HG02763 (cell line): ENCODE data around the gene GLUL.
"Not testable (repeated sequence)": the region's sequence is repeated elsewhere in the genome, so short reads cannot be mapped to it uniquely, and the experiment has no call there.

Experiments
- ATAC-seq: cut with Tn5 transposase; IDR thresholded peaks from one replicate; pipeline ENCODE4 v1.9.1; 2021; ENCODE audit warnings: mild to moderate bottlenecking, moderate library complexity; ENCODE audit not compliant: unreplicated experiment

GLUL gene

DNA sequence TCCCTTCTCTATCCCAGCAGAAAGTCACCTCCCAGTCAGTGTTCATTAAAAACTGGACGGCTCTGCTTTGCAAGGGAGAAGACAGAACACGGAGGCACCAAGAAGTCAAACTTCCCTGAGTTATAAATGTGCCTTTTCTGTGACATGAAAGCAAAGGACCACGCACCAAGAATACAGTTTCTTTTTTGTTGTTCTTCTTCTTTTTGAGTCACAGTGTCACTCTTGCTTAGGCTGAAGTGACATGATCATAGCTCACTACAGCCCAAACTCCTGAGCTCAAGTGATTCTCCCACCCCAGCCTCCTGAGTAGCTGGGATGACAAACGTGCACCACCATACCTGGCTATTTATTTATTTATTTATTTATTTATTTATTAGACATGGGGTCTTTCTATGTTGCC, 22.7 kb downstream of the GLUL start:
- ATAC-seq = no peak

DNA sequence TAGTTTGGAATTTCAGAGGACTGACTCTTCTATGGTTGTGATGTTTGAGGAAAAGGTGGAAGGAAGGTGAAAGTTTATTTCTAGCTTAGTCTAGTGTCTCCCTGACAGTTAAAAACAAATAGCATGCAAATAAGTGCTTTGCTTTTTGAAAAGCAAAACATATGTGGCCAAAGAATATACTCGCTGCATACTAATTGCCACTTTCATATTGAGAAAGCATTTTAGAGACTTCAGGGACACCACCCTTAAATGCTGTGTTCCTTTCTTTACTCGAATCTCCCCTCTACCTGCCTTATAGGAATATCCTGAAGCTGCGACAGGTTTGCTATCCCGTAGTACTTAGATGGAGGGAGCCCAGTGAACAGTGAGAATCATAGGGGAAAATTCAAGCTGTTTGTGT, 23.2 kb downstream of the GLUL start:
- no peak for ATAC-seq

DNA sequence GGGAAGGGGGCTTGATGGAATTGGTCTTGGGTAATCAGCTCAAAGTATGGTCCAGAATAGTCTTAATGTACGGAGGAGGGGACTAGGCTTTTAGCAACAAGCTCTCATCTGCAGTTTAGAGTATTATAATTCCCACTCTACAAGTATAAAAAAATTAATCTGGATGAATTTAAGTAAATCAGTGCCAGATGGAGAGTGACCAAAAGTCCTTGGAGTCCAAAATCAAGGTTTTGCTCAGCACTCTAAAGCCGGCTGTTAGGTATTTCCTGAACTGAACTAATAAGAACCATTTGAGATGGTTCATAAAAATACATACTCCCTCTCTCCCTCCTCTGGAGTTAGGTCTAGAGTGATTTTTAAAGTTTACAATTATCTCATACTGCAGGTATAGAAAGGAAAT, 23.7 kb downstream of the GLUL start:
- no peak for ATAC-seq

DNA sequence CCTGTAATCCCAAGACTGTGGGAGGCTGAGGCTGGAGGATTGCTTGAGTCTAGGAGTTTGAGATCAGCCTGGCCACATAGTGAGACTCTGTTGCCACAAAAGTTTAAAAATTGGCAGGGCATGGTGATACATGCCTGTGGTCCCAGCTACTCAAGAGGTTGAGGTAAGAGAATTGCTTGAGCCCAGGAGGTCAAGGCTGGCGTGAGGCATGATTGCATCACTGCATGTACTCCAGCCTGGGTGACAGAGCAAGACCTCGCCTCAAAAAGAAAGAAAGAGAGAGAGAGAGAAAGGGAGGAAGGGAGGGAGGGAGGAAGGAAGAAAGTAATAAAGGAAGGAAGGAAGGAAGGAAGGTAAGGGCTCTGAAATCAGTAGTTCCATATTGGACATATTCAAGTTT, 25.0 kb downstream of the GLUL start:
- ATAC-seq = no peak

DNA sequence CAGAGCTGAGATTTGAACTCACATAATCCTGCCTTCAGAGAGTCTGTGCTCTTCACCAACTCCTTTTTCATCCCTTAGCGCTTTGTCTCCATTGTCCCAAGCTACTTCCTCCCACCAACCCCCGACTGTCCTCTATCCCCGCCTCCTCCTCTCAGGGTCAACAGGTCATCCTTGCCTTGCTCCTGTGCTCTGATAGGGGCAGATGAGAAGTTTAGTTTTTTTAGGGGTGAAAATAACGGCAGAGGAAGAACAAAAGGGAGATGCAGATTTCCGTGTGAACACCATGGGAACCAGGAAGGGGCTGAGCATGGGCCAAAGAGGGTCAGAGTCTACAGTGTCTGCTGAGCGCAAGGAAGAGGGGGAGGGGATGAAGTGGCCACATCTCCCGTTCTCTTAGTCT, 31.9 kb downstream of the GLUL start:
- no peak for ATAC-seq

DNA sequence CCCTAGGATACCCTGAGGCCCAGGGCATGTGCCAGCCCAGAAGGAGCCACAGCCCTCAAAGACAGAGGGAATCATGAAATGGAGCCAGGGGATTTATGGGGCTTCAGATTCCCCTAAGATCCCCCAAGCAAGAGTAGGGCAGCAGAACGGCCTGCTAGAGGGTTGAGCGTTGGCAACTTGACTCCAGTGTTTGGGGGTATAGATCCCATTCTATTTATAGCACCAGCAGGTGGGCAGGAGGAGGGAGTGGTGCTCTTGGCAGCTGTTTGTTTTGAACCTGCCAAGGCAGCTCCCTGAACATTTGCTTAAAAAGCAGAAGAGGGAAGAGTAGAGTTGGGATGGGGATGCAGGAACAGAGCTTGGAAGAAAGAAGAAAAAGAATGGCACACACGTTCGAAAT, 33.7 kb downstream of the GLUL start:
- ATAC-seq = no peak

DNA sequence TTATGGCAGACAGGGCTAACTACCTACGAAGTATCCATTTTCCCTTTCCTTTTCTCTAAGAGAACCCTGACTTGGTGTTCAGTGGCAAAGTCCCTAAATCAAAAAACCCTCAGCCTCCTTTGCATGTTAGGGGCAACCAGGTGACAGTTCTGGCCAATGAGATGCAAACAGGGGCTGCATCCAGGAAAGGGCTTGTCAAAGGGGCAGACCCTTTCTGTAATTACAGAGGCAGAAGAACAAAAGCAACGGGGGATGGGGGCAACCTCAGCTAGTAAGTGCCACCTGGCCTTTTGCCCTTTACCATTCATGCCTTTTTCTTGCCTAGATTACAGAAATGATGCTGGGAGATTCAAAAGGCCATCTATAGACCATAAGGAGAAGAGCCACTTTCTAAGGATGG, 34.4 kb downstream of the GLUL start:
- no peak for ATAC-seq

DNA sequence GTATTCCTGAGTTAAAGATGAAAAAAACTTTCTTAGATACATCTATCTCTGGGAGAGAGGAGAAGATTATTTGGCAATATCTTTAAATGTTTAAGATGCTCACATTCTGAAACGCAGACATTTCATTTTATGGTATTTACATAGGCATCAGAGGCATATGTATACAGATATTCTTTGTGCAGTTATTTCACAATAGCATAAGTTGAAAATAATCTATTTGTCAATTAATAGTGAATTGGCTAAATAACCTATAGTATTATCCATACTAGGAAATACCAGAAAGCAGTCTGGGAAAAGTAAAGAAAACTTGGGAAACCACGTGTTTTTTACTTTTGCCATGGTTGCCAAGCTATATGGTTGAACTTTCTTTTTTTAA, 35.9 kb downstream of the GLUL start:
- no peak for ATAC-seq

DNA sequence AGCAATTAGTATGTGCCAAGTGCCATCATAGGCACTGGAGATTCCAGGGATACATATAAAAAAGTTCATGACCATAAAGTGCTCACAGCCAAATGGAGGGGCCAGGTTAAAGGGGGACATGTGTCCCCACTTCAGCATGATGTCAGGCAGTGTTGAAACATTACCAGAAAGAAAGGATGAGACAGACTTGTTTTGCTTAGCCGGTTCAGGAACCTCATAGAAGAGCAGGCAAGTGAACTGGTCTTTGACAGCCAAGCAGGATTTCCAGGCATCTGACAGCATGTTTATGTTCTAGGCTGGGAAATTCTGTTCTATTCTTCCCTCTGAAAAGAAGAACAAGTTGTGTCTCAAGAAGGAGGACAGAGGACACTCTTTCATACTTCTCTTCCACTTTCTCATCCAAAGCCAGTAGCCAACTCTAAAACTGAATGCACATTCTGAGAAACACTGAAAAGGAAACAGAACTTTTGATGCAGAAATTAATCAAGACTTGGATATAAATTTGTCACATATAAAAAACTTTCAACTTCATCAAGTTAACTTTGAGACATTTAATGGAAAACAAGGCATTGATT, 39.7 kb downstream of the GLUL start:
- ATAC-seq = no peak

DNA sequence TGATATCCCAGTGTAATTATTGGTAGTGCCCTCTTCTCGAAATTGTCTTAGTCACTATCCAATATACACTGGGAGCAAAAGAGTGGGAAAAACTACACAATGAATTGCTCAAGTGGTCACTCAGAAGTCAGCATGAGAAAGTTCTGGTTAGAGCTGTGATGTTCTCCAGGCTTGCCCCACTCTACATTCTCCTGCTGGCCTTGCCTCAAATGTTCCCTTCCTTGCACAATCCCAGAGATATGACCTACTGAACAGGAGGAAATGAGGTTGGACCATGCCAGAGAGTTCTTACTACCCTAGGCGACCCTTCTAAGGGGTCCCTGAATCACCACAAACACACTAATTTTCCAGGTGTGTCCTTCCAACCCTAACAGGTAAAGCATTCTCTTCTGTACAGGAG, 40.8 kb downstream of the GLUL start:
- ATAC-seq = no peak

DNA sequence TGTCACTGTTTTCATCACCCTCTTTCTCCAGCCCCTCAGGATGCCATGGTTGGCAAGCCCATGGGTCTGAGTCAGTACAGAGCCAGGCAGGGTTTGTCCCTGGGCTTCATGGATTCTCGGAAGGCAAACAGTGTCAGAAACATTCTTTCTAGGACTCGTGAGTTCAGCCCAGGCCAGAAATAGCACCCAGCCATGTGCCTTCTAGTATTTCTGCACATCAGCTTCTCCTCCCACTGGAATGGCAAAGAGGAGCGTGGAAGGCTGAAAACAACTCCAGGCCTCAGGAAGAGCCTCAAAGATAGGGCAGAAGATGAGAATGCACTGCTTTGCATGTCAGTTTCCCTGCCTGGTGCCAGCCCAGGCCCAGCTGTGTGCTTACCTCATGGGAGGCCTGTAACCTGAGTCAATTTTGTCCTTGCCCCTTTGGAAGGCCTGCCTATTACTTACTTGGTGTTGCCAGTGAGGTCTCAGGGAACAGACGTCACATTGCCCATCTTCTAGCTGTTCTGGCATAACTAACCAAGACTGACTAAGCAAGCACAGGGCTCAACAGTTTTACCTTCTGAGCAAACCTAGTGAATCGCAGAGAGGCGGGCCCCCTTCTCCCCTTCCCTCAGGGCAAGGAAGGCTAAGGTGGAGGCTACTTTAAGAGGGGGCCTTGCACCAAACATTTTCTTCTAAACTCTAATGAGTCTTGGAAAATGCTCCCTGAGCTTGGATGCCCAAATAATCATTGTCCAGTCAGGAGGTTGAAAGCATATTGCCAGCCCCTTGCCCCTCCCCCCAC, 42.4 kb downstream of the GLUL start:
- ATAC-seq = no peak

DNA sequence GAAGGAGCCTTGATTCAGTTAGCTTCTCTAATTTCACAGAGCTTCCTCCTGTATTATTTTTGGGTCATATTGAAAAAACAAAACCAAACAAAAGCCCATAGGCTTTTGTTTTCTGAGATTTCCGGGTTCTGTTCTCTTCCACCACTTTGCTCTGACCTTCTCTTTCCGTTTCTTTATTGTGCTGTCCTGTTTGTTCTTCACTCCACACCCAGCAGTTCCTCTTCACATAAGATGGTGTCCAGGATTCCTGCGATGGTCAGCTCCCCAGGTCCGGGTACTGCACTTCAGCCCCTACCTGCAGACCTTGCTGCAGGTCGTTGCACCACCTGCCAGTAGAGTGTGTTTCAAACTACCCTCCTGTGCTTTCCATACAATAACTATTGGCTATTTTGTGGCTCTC, 44.6 kb downstream of the GLUL start:
- ATAC-seq = no peak

DNA sequence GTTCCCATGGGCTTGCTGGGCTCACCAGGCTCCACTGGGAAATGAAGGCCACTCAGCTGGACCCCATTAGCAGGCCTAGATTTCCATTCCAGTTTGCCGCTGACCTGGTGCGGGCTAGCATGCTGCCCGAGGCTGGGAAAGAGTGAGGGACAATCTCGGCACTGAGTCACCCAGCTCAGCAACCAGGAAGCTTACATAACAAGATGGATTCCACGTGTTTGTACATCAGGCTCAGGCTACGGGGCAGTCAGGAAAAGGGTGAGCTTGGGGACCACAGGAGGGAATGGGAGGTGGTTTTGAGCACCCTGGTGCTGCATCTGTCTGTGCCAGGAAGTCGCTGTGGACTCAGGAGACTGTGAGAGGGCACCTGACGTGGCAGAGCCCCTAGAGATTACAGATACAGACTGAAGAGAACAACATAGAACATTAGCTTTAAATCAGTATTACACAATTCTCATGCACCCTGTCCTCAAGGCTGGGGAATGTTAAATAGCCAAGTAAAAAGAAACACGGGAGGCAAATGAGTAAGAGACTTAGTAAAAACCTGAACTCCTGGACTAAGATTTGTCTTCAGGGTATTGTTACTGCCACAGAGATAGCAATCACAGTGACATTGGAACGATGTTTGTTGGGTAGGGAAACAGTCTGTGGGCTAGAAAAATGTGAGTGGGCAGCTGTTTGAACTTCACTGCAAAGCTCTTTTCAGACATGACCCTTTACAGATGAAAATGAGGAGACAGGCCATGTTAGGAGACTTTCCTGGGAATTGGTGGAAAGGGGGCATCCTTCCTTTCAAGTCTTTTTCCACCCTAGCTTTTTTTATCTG, 51.1 kb downstream of the GLUL start:
- ATAC-seq = no peak

DNA sequence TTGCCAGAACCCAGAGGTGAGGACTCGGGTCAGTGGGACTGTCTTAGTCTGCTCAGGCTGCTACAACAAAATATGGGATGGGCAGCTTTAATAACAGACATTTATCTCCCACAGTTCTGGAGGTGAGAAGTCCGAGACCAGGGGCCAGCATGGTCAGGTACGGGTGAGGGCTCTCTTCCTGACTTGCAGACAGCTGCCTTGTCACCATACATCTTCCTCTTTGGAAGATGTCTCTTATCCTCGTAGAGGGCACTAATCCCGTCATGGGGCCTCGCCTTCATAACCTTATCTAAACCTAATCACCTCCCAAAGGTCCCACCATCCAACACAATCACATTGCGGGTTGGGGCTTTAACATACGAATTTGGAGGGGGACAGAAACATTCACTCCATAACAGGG, 51.9 kb downstream of the GLUL start:
- ATAC-seq = no peak

DNA sequence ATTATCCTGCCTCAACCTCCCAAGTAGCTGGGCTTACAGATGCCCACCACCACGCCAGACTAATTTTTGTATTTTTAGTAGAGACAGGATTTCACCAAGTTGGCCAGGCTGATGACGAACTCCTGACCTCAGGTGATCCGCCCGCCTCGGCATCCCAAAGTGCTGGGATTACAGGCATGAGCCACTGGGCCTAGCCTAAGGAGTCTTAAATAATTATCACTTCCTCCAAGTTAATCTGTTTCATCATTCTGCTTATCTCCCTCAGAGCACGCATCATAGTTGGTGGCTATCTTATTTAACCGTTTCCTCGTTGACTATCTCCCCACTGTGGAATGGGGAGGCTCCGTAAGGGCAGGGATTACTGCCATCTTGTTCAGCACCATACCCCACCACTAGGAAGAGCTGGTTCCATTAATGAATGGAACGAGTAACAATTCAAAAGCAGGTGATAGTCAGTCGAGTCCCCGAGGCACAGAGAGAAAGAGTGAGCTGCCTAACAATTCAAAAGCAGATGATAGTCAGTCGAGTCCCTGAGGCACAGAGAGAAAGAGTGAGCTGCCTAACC, 52.7 kb downstream of the GLUL start:
- no peak for ATAC-seq

DNA sequence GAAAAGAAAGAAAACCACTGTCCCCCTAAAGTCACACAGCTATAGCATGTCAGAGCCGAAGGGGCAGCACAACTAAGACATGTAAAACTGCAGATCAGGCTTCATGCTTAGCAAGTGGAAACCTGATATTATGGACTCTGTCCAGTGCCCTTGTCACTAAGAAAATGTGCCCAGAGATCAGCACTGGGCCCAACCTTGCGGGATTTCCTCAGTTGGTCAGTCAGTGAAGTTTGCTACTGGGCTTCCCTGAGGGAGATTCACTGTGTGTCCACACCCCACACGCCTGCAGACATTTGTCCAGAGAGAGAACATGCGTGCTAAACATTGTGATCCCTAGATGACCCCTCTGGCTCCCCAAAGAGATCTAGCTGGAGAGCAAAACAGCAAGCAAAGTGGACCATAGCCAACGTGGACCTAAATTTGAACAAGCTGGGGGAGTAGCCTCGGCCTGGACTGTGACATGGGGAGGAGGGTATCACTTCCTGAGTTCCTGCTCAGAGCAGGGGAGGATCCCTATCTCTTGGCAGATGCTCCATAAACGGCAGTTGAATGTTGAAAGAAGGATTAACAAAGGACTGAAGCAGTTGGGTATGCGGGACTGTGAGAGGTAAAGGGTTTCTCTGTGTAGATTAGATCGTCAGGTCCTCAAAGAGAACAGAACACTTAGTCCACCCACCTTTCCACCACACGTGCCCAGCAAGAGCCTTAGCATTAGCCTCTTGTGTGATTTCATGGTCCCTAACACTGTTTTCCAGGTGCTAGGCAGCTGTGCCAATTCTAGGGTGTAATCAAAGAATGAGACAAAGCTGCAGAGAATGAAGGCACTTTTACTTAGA, 53.6 kb downstream of the GLUL start:
- no peak for ATAC-seq

DNA sequence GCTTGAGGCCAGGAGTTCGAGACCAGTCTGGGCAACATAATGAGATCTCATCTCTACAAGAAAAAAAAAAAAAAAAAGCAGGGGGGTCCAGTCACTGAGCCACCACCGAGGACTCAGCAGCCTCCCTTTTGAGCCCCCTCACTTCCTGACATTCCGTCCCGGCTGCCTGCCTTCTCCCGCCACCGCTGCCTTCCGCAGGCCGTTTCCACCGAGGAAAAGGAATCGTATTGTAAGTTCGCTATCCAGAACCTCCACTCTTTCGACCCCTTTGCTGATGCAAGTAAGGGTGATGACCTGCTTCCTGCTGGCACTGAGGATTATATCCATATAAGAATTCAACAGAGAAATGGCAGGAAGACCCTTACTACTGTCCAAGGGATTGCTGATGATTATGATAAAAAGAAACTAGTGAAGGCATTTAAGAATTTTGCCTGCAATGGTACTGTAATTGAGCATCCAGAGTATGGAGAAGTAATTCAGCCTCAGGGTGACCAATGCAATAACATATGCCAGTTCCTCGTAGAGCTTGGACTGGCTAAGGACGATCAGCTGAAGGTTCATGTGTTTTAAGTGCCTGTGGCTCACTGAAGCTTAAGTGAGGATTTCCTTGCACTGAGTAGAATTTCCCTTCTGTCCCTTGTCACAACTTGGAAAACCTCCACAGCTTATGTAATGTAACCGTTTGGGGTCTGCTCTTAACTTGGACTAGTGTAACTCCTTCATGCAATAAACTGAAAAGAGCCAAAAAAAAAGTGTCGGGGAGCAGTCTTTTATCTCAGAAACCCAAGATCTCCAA, 55.6 kb downstream of the GLUL start:
- ATAC-seq = no peak

DNA sequence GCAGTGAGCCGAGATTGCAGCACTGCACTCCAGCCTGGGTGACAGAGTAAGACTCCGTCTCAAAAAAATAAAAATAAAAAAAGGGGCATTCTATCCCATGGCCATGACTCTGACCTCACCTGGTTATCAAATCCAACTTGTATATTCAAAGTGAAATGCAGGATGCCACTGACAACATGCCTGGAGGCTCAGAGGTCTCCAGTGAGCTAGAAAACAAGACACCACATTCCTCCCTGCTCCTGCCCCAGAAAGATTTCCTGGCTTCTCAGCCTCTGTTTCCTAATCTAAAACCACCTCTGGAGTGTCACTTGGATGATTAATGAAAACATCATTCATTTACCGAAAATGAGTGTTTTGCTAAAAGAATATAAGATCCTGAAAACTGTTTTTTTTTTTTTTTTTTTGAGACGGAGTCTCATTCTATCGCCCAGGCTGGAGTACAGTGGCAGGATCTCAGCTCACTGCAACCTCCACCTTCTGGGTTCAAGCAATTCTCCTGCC, 58.5 kb downstream of the GLUL start:
- not testable (repeated sequence) for ATAC-seq

DNA sequence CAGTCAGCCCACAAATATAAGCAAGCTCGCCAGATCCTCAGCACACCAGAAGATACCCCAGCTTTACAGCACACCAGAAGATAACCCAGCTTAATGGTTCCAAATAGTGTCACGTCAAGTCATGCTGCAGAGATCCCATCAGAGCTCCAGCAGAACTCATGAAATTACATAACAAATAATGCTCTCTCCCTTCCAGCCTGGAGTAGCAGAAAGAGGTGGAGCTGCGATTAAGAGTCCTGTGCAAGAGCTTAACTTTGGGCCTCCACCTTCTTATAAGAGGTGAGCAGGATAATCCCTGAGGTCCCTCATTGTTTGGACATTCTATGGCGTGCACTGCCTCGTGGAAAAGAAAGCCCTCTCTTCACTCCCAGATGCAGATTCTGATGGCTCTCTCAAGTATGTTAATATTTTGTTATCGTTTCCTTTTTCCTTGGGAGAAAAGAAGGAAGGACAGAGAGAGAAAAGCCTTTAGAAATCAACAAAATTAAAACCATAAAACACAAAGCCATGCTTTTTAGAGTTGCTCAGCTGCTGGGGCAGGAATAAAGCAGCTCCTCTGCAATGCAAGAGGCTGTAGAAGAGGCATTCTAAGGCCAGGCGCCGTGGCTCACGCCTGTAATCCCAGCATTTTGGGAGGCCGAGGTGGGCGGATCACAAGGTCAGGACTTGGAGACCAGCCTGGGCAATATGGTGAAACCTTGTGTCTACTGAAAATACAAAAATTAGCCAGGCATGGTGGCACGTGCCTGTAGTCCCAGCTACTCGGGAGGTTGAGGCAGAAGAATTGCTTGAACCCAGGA, 59.1 kb downstream of the GLUL start:
- ATAC-seq = no peak
